ENCODE measurements around the gene EEFSEC.

Gene EEFSEC

GRCh38 chr3:128397484-128397883 lies 244.2 kb downstream of the EEFSEC start:
- DNase-seq, result no peak

- DNase-seq, result no peak
Measured at GRCh38 chr3:128398586-128398985, 245.3 kb downstream of the EEFSEC start.

GRCh38 chr3:128399221-128399915 lies 246.1 kb downstream of the EEFSEC start:
- DNase-seq, result no peak

- DNase-seq, result no peak
Measured at GRCh38 chr3:128400671-128401070, 247.4 kb downstream of the EEFSEC start.

GRCh38 chr3:128402319-128402718 lies 249.0 kb downstream of the EEFSEC start:
- no peak for DNase-seq

DNA sequence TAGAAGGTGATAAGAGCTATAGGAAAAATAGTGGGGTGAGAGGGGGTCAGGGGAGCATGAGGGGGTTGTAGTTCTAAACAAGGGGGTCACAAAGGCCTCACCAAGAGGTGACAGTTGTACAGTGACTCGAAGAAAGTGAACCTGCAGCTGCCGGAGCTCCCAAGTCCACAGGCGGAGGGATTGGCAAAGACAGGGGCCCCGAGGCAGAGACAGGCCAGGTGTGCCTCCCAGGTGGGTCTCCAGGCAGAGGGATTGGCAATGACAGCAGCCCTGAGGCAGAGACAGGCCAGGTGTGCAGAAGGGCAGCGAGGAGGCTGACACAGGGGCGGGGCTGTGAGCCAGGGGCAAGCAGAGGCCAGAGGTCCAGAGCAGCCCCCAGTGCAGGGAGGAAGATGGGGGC lies 249.7 kb downstream of the EEFSEC start:
- no peak for DNase-seq

DNA sequence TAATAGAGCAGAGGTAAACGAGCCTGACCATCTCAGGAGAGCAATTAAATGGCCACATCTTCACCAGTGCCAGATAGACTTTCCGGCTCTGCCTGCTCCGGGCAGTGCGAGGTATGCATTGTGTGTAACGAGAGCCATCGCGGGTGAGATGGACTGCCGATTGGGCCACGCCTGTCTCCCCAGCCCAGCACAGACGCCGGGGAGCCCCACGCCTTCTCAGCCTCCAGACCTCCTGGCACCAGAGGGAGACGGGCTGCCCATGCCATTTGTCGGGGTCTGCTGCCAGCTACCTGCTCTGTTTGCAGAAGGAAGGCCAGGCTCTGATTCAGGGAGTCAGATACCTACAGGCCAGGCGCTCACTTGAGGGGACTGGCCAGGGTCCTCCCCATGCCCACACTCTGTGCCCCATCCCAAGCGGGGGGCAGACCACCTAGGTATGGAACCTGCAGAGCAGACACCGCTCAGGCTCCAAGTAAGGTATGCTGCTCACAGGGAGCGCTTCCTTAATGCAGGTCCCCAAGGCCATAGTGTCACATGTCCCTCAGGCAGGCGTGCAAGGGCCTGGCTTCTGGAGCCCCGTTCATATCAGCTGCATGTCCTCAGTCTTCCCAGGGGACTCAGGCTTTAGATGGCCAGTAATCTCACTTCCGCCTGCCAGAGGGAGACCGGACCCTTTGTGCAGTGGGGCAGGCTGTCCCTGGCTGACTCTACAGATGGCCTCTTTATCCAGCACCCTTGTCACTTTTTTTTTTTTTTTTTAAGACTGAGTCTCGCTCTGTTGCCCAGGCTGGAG lies 251.2 kb downstream of the EEFSEC start:
- no peak for DNase-seq

GRCh38 chr3:128405554-128406277 lies 252.4 kb downstream of the EEFSEC start:
- DNase-seq, result no peak

- DNase-seq, result no peak
Measured at GRCh38 chr3:128407247-128407646, 254.0 kb downstream of the EEFSEC start.

- DNase-seq, result no peak
Measured at GRCh38 chr3:128408012-128408692, 254.9 kb downstream of the EEFSEC start.

DNA sequence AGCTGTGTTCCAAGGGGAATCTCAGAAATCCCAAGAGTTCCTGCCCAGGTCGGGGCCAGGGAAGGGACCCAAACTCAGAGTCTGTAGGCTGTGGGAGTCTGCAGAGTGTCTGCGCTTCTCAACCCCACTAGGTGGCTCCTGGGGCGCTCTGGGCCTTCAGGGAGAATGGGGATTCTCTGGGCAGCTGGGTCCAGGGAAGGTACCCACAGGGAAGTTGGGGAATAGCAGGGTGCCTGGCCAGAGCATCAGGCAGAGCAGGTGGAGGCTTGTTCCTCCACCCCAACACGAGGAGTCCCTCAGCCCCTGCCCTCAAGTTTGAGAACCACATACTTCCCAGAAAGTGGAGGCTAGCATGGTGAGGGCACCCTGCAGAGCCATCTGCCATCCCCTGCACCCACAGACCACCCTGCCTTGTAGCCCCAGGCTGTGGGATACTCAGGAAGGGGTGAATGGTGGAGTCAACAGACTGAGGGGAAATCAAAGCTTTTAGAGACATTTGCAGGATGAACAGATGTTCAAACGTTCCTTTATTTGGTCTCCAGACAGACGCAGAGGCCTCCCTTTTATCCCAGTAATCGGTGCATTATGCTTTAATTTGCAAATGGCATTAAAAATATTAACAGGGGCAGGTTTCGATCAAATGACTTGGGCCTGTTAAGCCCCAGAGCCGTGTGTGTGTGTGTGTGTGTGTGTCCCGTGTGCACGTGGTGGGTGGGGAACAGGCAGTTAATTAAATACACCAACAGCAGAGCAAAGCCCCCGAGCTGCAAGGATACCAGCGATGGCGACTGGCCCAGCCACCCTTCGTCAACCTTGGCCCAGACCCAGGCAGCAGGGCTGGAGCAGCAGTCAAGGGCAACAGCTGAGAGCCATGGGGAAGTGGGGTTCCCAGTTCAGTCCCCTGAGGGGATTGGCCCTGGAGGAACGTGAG lies 255.7 kb downstream of the EEFSEC start:
- no peak for DNase-seq

- no peak for DNase-seq
Measured at GRCh38 chr3:128409624-128410581, 256.6 kb downstream of the EEFSEC start.

GRCh38 chr3:128410669-128411573 lies 257.6 kb downstream of the EEFSEC start:
- no peak for DNase-seq

DNA sequence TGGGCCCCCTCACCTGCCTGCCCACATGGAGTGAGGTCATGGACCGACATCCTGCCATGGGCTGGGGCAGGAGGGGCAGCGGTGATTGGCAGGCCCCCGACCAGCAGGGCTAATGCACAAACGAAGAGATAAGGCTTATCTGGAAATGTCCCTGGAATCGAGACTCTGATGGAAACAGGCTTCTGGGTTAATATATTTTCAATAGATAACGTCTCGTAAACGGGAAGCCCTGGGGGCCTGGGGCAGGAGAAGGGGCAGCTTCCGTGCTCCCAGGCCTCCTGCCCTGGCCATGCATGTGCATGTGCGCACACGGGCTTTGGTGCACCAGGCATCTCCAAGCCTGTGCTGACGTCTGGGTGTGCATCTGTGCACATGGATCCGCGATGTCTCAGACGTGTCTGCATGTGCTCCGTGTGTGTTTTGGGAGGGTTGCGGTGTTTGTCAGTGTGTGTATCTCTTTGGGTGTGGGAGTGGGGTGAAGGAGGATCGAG lies 258.3 kb downstream of the EEFSEC start:
- DNase-seq, result no peak

DNA sequence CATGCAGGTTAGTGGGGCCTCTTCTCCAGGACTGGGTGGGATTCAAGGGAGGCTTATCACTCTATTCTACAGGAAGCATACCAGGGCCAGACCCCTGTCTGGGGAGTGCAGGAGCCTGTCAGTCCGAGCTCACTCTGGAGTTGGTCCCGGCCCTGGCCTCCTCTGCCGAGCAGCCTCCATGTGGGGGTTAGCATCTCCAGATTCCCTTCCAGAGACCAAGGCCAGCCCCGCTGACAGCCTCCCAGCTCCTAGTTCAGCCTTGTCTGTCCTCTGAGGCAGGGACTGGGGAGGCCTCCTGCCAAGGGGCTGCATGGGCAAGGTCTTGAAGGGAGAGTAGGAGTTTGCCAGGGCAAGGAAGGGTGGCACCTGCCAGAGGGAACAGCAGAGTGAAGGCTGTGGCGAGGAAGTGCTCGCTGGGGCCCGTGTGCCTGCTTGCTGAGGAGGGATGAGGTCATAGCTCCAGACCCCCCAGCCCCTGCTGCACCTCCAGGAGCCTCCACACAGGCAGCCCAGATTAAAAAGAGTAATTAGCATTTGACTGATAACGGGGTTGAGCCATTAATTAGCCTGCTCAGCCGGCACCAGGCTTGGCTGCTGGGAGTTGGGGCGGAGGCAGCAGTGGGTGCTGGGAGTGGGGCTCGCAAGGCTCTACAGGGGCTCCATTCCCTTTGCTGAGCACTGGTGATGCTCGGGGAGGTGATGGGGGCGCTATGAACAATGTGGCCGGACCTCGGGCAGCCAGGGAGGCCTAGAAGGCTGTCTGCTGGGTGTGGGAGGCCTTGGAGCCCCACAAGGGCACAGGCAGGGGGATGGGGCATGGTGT lies 259.1 kb downstream of the EEFSEC start:
- DNase-seq, result no peak

DNA sequence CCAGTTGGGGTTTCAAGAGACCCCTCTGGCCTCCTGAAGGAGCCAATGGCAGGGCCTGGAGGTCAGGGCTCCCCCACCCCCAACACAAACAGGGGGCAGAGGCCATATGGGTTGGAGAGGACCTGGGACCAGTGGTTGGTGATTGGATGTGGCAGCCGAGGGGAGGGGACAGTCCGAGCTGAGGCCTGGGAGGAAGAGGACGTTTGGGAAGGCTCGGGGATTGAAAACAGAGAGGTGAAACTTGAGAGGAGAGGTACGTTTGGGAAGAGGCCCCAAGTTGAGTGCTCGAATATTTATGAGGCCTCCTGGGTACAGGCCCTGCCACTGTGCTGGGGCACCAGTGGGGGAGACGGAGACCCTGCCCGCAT lies 259.7 kb downstream of the EEFSEC start:
- no peak for DNase-seq

DNA sequence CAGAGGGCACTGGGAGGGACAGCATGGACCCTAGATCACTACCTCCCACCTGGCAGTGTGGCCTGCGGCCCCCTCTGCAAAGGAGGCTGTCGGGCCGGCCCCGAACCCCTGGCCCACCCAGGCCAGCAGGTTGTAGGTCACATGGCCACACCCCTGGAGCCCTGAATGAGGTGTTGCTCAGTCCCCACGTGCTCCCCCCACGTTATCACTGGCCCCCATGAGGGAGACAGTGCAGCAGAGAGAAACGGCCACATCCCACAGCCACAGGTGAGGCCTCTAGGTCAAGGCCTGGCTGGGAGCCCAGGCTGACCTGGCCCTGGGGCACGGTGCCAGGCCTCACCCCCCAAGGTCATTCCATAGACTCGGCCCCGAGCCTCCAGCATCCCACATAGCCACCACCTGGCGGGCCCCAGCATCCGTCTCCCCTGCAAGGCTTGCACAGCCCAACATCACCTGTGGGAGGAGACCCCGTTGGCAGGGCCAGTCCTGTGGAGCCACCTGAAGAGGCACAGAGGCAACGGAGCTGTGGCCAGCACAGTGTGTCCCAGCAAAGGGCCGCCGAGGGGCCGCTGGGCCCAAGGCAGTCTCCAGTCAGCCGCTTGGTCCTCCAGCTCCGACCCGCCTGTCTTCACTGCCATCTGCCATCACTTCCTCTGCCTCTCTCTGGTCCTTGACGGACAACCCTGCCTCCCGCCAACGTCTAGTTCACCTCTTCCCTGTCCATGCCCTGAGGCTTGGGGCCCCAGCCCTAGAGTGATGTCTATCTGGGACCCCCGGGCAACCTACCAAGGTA lies 260.3 kb downstream of the EEFSEC start:
- DNase-seq, result no peak

Data from inflammatory macrophage (primary cell).